ENCODE results near the gene VEPH1. TPM values are rescaled to one million over a fixed set of nuclear protein-coding genes. Genes with fewer than 3 reads are reported as not detected.

The VEPH1 gene
- total RNA-seq: 19.4 and 24.0 TPM in 2 replicates

DNA sequence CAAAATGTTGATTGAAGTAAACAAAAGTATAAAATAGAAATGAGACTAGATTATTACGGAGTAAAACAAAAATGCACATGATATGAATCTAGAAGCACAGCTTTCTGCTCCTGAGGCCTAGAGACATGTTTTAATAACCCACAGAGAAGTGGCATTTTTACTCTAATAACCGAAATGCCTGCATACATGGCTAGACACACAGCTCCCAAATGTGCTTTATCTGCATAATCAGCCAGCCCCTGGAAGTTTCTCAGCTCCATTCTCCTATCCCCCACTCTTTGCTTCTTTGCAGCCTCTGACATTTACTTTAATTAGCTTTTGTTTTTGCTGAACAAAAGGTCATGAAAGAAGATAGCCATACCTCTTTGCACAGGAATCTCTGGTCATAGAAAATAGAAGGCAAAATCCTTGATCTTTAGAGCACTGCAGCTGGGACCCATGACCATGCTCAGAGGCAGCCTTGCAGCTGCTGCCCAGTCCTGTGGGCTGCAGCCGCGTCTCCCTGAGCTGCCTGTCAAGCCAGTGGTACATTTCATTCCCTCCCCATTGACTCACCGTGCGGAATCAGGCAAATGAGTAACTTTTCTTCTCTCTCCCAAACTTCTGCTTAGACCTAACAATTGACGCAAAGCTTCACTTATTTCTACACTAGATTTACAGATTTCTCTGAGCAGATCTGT is at the start of gene VEPH1:
VEPH1 (minus strand) TSS at position 501 of the 680 bp plus-strand sequence. CDS start 8,067 bp downstream, outside the sequence.

DNA sequence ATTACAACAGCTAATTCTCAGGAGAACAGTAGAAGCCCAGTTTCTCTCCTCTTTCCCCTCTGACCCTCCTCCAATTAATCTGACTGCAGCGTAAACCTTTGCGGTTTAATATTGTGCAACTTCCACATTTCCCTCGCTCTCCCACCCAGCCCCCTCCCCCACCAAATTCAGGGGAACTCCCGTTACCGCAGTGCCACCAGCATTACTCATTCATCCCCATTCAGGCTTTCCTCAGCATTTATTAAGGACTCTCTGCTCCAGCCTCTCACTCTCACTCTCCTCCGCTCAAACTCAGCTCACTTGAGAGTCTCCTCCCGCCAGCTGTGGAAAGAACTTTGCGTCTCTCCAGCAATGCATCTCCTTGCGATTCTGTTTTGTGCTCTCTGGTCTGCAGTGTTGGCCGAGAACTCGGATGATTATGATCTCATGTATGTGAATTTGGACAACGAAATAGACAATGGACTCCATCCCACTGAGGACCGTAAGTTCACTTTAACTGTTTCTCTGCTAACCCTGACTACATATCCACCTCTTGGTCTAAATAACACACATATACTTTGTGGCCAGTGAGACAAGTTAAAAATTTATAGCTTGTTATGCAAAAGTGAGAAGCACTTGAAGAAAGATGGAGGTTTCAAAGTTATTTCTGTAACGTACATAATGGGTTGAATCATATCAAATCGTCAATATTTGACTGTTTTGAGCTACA is 66.5 kb downstream of the VEPH1 start, which contains the start of gene PTX3:
PTX3 (plus strand) TSS at position 268 of the 709 bp plus-strand sequence; CDS start at position 352, 84 bp downstream.

Other genes starting within 250 kb of the VEPH1 start
- gene PTX3, start 66.6 kb downstream of the VEPH1 start, total RNA-seq: 56.3 and 566 TPM in 2 replicates